Nephron progenitor cell (in vitro differentiated cells): Measurements from ENCODE around the gene WWOX.

Experiments
- DNase-seq: peaks from one replicate; pipeline ENCODE4 v3.0.0; 2021
- H3K27ac Mint-ChIP-seq: 2 replicates; pipeline ENCODE4 v1.8.0; 2021; ENCODE audit warnings: mild to moderate bottlenecking, moderate library complexity, mixed read lengths
- H3K27me3 Mint-ChIP-seq: 2 replicates; pipeline ENCODE4 v1.8.0; 2021; ENCODE audit warnings: mild to moderate bottlenecking, low read depth, mixed read lengths; ENCODE audit not compliant: poor library complexity
- H3K36me3 Mint-ChIP-seq: 2 replicates; pipeline ENCODE4 v1.8.0; 2021; ENCODE audit warnings: low read depth, mixed read lengths
- H3K4me1 Mint-ChIP-seq: 2 replicates; pipeline ENCODE4 v1.8.0; 2021; ENCODE audit warnings: mixed read lengths
- H3K4me3 Mint-ChIP-seq: 2 replicates; pipeline ENCODE4 v1.8.0; 2021; ENCODE audit warnings: mild to moderate bottlenecking, moderate library complexity, mixed read lengths
- H3K9me3 Mint-ChIP-seq: 2 replicates; pipeline ENCODE4 v1.8.0; 2021; ENCODE audit warnings: mild to moderate bottlenecking, moderate library complexity, mixed read lengths
- CTCF ChIP-seq: fragments of 200-600 bp; sonication (generic); IDR thresholded peaks from 2 replicates; pipeline ENCODE4 v1.5.0; 2021; ENCODE audit warnings: antibody characterized with exemption

WWOX gene

GRCh38 chr16:78679546-78679945 lies 580.1 kb downstream of the WWOX start:
- H3K4me3 Mint-ChIP-seq: no peak overlapping the region

GRCh38 chr16:78681743-78682142 lies 582.3 kb downstream of the WWOX start:
- no peaks in the 10 kb centered on the region for H3K36me3 Mint-ChIP-seq
- no peak for TF ChIP-seq CTCF
- no peak overlapping the region for H3K27ac Mint-ChIP-seq
- DNase-seq: no peak
- H3K4me3 Mint-ChIP-seq: no peak overlapping the region
- H3K27me3 Mint-ChIP-seq: peaks cover 2% of the 10 kb centered on the region
- no peaks in the 10 kb centered on the region for H3K9me3 Mint-ChIP-seq
- H3K4me1 Mint-ChIP-seq: peaks cover 36% of the 10 kb centered on the region

More at GRCh38 chr16:78679546-78679945, 580.1 kb downstream of the WWOX start:
- Mint-ChIP-seq H3K27ac (no peak overlapping the region), H3K27me3 (peaks cover 2% of the 10 kb centered on the region), H3K9me3 (no peaks in the 10 kb centered on the region), H3K4me1 (peaks cover 36% of the 10 kb centered on the region), H3K36me3 (no peaks in the 10 kb centered on the region)
- no peak for DNase-seq
- no peak for TF ChIP-seq CTCF

DNA sequence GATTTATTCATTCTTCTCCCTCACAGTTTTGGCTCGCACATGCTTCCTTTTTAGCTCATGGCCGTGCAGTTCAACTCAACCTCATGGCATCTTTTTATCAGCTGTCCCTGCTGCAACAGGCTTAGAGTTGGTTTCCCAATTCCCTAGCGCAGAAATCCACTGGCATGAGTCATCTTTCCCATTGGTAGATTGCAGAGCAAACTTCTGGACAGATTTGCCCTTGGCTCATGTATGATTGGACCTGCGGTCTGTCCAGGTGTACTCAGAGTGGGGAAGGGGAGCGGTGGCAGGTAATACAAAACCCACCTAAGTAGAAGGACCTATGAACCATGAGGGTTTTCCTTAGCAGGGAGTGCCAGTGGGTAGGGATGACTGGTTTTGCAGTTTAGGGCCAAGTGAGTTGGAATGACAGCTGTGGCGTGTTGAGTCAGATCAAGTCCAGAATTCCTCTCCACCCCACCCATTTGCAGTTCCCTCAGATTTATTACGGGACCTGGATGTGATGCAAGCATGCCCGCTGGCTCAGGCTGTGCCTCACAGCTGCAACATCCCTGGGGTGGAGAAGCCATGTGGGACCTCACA lies 584.7 kb downstream of the WWOX start:
- Mint-ChIP-seq H3K4me1 (peaks cover 18% of the 10 kb centered on the region), H3K27me3 (peaks cover under 1% of the 10 kb centered on the region), H3K4me3 (no peak overlapping the region), H3K36me3 (no peaks in the 10 kb centered on the region), H3K9me3 (no peaks in the 10 kb centered on the region), H3K27ac (no peak overlapping the region)
- TF ChIP-seq CTCF: no peak
- DNase-seq: no peak

- no peak for TF ChIP-seq CTCF
- Mint-ChIP-seq H3K36me3 (no peaks in the 10 kb centered on the region), H3K27ac (no peak overlapping the region), H3K27me3 (peaks cover 2% of the 10 kb centered on the region), H3K9me3 (no peaks in the 10 kb centered on the region), H3K4me3 (no peak overlapping the region), H3K4me1 (peaks cover 18% of the 10 kb centered on the region)
- DNase-seq: no peak
Observed at GRCh38 chr16:78684655-78685375, 585.4 kb downstream of the WWOX start.

DNA sequence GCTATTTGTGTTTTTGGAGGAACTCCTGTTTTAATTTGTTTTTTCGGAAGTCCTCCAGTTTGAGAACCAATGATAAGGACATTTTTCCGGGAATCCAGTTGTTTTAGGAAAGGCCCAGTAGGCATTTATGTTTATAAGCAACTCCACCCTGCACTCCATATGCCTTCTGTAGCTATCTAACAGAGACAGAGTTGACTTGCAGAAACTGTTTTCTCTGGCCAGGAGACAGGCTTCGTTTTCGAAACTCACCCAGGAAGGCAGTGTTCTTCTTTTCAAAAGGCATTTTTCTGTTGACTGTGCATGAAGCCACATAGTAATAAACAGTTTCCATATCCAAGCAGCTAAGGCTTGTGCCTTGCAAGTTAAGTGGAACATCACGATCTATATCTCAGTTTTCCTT lies 587.1 kb downstream of the WWOX start:
- Mint-ChIP-seq H3K4me1 (peaks cover 15% of the 10 kb centered on the region), H3K9me3 (peaks cover 6% of the 10 kb centered on the region), H3K27me3 (peaks cover 2% of the 10 kb centered on the region), H3K27ac (no peak overlapping the region), H3K36me3 (no peaks in the 10 kb centered on the region), H3K4me3 (no peak overlapping the region)
- DNase-seq: no peak
- no peak for TF ChIP-seq CTCF

GRCh38 chr16:78689028-78689427 lies 589.6 kb downstream of the WWOX start:
- no peak overlapping the region for H3K27ac Mint-ChIP-seq
- peaks cover 10% of the 10 kb centered on the region for H3K9me3 Mint-ChIP-seq
- H3K36me3 Mint-ChIP-seq: peaks cover 5% of the 10 kb centered on the region
- peaks cover 17% of the 10 kb centered on the region for H3K4me1 Mint-ChIP-seq
- TF ChIP-seq CTCF: no peak
- peaks cover 2% of the 10 kb centered on the region for H3K27me3 Mint-ChIP-seq
- no peak overlapping the region for H3K4me3 Mint-ChIP-seq
- no peak for DNase-seq
